ENCODE data around the gene PRADC1.

The PRADC1 gene

GRCh38 chr2:73233932-73234832, 1.1 kb upstream of the PRADC1 start, which contains the start of gene CCT7:
Gene CCT7 (plus strand): TSS chr2:73234308. CDS start chr2:73234379, 71 bp downstream.
- peaks cover 28% of the 10 kb centered on the region for H3K4me1 ChIP-seq (ENCODE audit: control insufficient read depth, insufficient read depth, low read length)
- peak within 1 kb of the TSS; percentile 94 for H3K4me3 ChIP-seq (ENCODE audit: low read depth, low read length)
- H3K27me3 ChIP-seq (ENCODE audit: control insufficient read depth, insufficient read depth, low read length): no peaks in the 10 kb centered on the region
- peak within 1 kb of the TSS; percentile 88 for H3K27ac ChIP-seq (ENCODE audit: low read depth, low read length)
- peak within 1 kb of the TSS; percentile 93 for H3K9ac ChIP-seq (ENCODE audit: low read depth, low read length)
- no peaks in the 10 kb centered on the region for H3K9me3 ChIP-seq (ENCODE audit: control insufficient read depth, insufficient read depth, low read length)
- H3K36me3 ChIP-seq (ENCODE audit: control insufficient read depth, insufficient read depth, low read length): peaks cover 23% of the 10 kb centered on the region

GRCh38 chr2:73232403-73233153, 461 bp downstream of the PRADC1 start:
- Histone ChIP-seq H3K9ac (ENCODE audit: low read depth, low read length) (no peak overlapping the region), H3K27ac (ENCODE audit: low read depth, low read length) (no peak overlapping the region), H3K4me1 (ENCODE audit: control insufficient read depth, insufficient read depth, low read length) (peaks cover 17% of the 10 kb centered on the region), H3K36me3 (ENCODE audit: control insufficient read depth, insufficient read depth, low read length) (peaks cover 12% of the 10 kb centered on the region; the same call in 1 of the 2 replicates), H3K27me3 (ENCODE audit: control insufficient read depth, insufficient read depth, low read length) (no peaks in the 10 kb centered on the region), H3K9me3 (ENCODE audit: control insufficient read depth, insufficient read depth, low read length) (no peaks in the 10 kb centered on the region), H3K4me3 (ENCODE audit: low read depth, low read length) (peak overlapping the region; percentile 63)

GRCh38 chr2:73228631-73229030, 4.4 kb downstream of the PRADC1 start:
- Histone ChIP-seq H3K9me3 (ENCODE audit: control insufficient read depth, insufficient read depth, low read length) (no peaks in the 10 kb centered on the region), H3K9ac (ENCODE audit: low read depth, low read length) (no peak overlapping the region), H3K4me3 (ENCODE audit: low read depth, low read length) (no peak overlapping the region), H3K4me1 (ENCODE audit: control insufficient read depth, insufficient read depth, low read length) (no peaks in the 10 kb centered on the region), H3K27ac (ENCODE audit: low read depth, low read length) (no peak overlapping the region), H3K36me3 (ENCODE audit: control insufficient read depth, insufficient read depth, low read length) (peaks cover 33% of the 10 kb centered on the region), H3K27me3 (ENCODE audit: control insufficient read depth, insufficient read depth, low read length) (no peaks in the 10 kb centered on the region)

GRCh38 chr2:73227086-73227485, 6.0 kb downstream of the PRADC1 start:
- H3K9ac ChIP-seq (ENCODE audit: low read depth, low read length): no peak overlapping the region
- no peaks in the 10 kb centered on the region for H3K27me3 ChIP-seq (ENCODE audit: control insufficient read depth, insufficient read depth, low read length)
- H3K4me1 ChIP-seq (ENCODE audit: control insufficient read depth, insufficient read depth, low read length): no peaks in the 10 kb centered on the region
- H3K9me3 ChIP-seq (ENCODE audit: control insufficient read depth, insufficient read depth, low read length): no peaks in the 10 kb centered on the region
- H3K4me3 ChIP-seq (ENCODE audit: low read depth, low read length): no peak overlapping the region
- peaks cover 48% of the 10 kb centered on the region for H3K36me3 ChIP-seq (ENCODE audit: control insufficient read depth, insufficient read depth, low read length)
- no peak overlapping the region for H3K27ac ChIP-seq (ENCODE audit: low read depth, low read length)

- Histone ChIP-seq H3K36me3 (ENCODE audit: control insufficient read depth, insufficient read depth, low read length) (peaks cover 62% of the 10 kb centered on the region), H3K9me3 (ENCODE audit: control insufficient read depth, insufficient read depth, low read length) (no peaks in the 10 kb centered on the region), H3K27me3 (ENCODE audit: control insufficient read depth, insufficient read depth, low read length) (no peaks in the 10 kb centered on the region)
These were observed 7.3 kb downstream of the PRADC1 start for GRCh38 chr2:73225513-73226360.

GRCh38 chr2:73223821-73224220, 9.2 kb downstream of the PRADC1 start:
- no peaks in the 10 kb centered on the region for H3K27me3 ChIP-seq (ENCODE audit: control insufficient read depth, insufficient read depth, low read length)
- H3K4me3 ChIP-seq (ENCODE audit: low read depth, low read length): no peak overlapping the region
- no peak overlapping the region for H3K9ac ChIP-seq (ENCODE audit: low read depth, low read length)
- H3K9me3 ChIP-seq (ENCODE audit: control insufficient read depth, insufficient read depth, low read length): no peaks in the 10 kb centered on the region
- peaks cover 75% of the 10 kb centered on the region for H3K36me3 ChIP-seq (ENCODE audit: control insufficient read depth, insufficient read depth, low read length)
- no peaks in the 10 kb centered on the region for H3K4me1 ChIP-seq (ENCODE audit: control insufficient read depth, insufficient read depth, low read length)
- H3K27ac ChIP-seq (ENCODE audit: low read depth, low read length): no peak overlapping the region

More at GRCh38 chr2:73225513-73226360, 7.3 kb downstream of the PRADC1 start:
- Histone ChIP-seq H3K4me1 (ENCODE audit: control insufficient read depth, insufficient read depth, low read length) (no peaks in the 10 kb centered on the region), H3K9ac (ENCODE audit: low read depth, low read length) (no peak overlapping the region), H3K4me3 (ENCODE audit: low read depth, low read length) (no peak overlapping the region), H3K27ac (ENCODE audit: low read depth, low read length) (no peak overlapping the region)

GRCh38 chr2:73218298-73218697, 14.7 kb downstream of the PRADC1 start:
- Histone ChIP-seq H3K36me3 (ENCODE audit: control insufficient read depth, insufficient read depth, low read length) (peaks cover 41% of the 10 kb centered on the region), H3K27me3 (ENCODE audit: control insufficient read depth, insufficient read depth, low read length) (no peaks in the 10 kb centered on the region), H3K27ac (ENCODE audit: low read depth, low read length) (no peak overlapping the region), H3K9me3 (ENCODE audit: control insufficient read depth, insufficient read depth, low read length) (no peaks in the 10 kb centered on the region), H3K4me3 (ENCODE audit: low read depth, low read length) (no peak overlapping the region), H3K4me1 (ENCODE audit: control insufficient read depth, insufficient read depth, low read length) (peaks cover 16% of the 10 kb centered on the region; the same call in 1 of the 2 replicates), H3K9ac (ENCODE audit: low read depth, low read length) (no peak overlapping the region)

GRCh38 chr2:73217826-73218225, 15.2 kb downstream of the PRADC1 start:
- no peaks in the 10 kb centered on the region for H3K27me3 ChIP-seq (ENCODE audit: control insufficient read depth, insufficient read depth, low read length)
- peaks cover 37% of the 10 kb centered on the region for H3K36me3 ChIP-seq (ENCODE audit: control insufficient read depth, insufficient read depth, low read length)
- H3K27ac ChIP-seq (ENCODE audit: low read depth, low read length): no peak overlapping the region
- no peak overlapping the region for H3K9ac ChIP-seq (ENCODE audit: low read depth, low read length)
- H3K4me3 ChIP-seq (ENCODE audit: low read depth, low read length): no peak overlapping the region
- no peaks in the 10 kb centered on the region for H3K9me3 ChIP-seq (ENCODE audit: control insufficient read depth, insufficient read depth, low read length)
- H3K4me1 ChIP-seq (ENCODE audit: control insufficient read depth, insufficient read depth, low read length): peaks cover 16% of the 10 kb centered on the region; the same call in 1 of the 2 replicates

- no peak overlapping the region for H3K9ac ChIP-seq (ENCODE audit: low read depth, low read length)
- no peaks in the 10 kb centered on the region for H3K27me3 ChIP-seq (ENCODE audit: control insufficient read depth, insufficient read depth, low read length)
- no peaks in the 10 kb centered on the region for H3K9me3 ChIP-seq (ENCODE audit: control insufficient read depth, insufficient read depth, low read length)
- no peak overlapping the region for H3K27ac ChIP-seq (ENCODE audit: low read depth, low read length)
- H3K36me3 ChIP-seq (ENCODE audit: control insufficient read depth, insufficient read depth, low read length): peaks cover 30% of the 10 kb centered on the region
- no peak overlapping the region for H3K4me3 ChIP-seq (ENCODE audit: low read depth, low read length)
- H3K4me1 ChIP-seq (ENCODE audit: control insufficient read depth, insufficient read depth, low read length): peaks cover 16% of the 10 kb centered on the region; the same call in 1 of the 2 replicates
These were observed 15.9 kb downstream of the PRADC1 start for GRCh38 chr2:73217160-73217559.

- Histone ChIP-seq H3K9me3 (ENCODE audit: control insufficient read depth, insufficient read depth, low read length) (no peaks in the 10 kb centered on the region), H3K36me3 (ENCODE audit: control insufficient read depth, insufficient read depth, low read length) (peaks cover 12% of the 10 kb centered on the region; the same call in 1 of the 2 replicates), H3K9ac (ENCODE audit: low read depth, low read length) (no peak overlapping the region), H3K4me3 (ENCODE audit: low read depth, low read length) (peak overlapping the region; percentile 97), H3K27ac (ENCODE audit: low read depth, low read length) (no peak overlapping the region), H3K27me3 (ENCODE audit: control insufficient read depth, insufficient read depth, low read length) (no peaks in the 10 kb centered on the region), H3K4me1 (ENCODE audit: control insufficient read depth, insufficient read depth, low read length) (peaks cover 16% of the 10 kb centered on the region; the same call in 1 of the 2 replicates)
These were observed 17.8 kb downstream of the PRADC1 start for GRCh38 chr2:73215254-73215653.

Measured in HUES48 (cell line).